Activated T-cell treated with anti-CD3 and anti-CD28 coated beads for 4 hours (primary cell): ENCODE data around the gene AK5.

Experiments
- DNase-seq: peaks from one replicate; pipeline ENCODE4 v3.0.0-alpha.2; 2020

Gene AK5

GRCh38 chr1:77461691-77462090 is 179.9 kb downstream of the AK5 start:
- DNase-seq = no peak

DNA sequence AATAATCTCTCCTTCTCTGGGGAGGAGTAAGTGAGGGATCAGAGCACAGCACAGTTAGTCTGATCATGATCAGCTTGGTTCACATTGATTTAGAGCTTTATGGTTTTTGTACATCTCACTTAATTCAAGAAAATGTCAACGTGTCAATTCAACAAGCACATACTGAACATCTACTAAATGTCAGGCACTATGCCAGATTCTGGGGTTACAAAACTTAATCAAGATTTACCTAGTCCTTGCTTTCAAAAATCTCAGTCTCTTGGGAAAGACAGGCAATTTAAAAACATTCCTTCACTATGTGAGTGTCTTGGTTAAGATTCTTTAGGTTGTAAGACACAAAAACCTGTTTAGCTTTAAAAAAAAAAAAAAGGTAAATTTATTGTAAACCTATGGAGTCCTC is 181.4 kb downstream of the AK5 start:
- DNase-seq = no peak

GRCh38 chr1:77465139-77465538 is 183.3 kb downstream of the AK5 start:
- DNase-seq = no peak

GRCh38 chr1:77465922-77466321 is 184.1 kb downstream of the AK5 start:
- DNase-seq = no peak

DNA sequence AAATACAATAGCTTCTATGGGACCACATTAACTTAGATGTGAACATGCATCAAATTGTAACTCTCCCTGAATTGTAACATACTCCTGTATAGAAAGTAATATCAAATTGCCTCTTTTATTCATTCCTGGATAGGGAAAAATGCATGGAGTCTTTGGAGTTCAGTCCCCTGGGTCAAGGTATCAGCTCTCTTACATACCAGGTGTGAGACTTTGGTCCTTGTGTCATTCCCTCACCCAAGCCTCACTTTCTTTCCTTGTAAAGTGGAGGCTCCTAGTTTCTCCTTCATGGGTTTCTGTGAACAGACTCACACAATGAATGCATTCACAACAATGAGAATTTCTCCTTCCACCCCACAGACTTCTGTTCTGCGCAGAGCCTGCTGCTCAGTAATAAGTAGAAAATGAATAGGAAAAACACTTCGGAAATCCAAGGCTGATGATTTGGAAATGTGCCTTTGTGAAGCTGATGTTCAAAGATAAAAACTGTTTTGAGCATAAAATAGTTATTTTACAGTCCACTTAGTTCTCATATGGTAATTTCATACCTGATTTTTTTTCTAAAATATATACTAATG is 185.3 kb downstream of the AK5 start:
- DNase-seq = no peak

DNA sequence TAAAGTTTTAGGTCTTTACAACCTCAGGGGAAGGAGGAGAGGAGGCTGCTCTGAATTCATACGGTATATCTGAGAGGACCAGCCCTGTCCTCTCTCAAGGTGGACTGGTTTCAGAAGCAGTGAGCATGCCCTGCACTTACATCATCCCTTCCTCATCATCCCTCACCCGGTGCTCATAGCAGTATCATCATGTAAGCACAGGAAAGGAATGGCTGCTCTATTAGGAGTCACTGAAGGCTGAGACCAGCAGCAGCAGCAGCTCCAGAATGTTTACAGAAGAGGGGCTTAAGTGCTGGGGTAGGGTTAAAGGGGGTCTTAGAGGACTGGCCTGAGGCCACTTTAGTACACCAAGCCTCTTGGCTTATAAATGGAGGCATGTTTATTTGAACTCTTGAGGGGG is 185.9 kb downstream of the AK5 start:
- no peak for DNase-seq

- no peak for DNase-seq
These were observed 186.6 kb downstream of the AK5 start for GRCh38 chr1:77468257-77468948.

DNA sequence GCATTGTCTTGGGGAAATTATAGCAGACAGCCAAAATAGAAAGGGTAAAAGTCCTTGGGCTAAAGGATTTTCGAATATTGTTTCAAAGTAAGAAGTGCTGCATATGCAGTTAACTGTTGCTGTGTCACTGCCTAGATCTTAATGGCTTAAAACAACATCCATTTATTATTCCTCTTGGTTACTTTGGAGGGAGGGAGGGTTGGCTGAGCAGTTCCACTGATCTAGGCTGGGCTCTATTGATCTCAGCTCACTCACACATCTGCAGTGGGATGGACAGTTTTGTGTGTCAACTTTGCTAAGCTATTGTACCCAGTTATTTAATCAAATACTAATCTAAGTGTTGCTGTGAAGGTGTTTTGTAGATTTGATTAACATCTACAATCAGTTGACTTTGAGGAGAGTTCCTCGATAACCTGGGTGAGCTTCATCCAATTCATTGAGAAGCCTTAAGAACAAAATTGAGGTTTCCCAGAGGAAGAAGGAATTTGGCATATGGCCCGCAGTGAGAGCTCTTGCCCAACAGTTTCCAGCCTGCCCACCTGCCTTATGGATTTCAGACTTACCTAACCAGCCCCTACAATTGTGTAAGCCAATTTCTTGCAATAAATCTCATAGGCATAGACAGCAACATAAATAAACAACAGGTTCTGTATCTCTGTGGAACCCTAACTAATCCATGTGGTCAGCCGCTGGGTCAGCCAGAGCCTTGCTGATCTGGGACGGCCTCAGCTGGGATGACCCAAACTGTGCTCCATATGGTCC is 187.3 kb downstream of the AK5 start:
- DNase-seq = no peak

DNA sequence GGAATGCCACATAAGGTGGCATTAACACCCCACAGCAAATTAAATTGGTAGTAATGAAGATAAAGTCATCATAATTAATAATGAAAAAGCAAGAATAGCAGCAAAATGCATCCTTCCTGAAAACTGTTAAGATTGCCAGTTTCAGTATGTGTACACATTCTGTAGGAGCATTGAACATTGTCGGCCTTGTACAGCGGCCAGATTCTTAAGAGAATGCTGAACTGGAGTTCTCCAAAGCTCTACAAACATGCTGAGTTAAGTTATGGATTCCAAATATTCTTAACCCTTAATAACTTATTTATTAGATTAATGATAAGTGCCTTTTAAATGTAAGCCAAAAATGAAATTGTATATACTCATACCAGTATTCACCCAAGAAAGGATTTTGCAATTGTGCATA is 189.9 kb downstream of the AK5 start:
- no peak for DNase-seq

GRCh38 chr1:77473690-77474089 is 191.9 kb downstream of the AK5 start:
- DNase-seq = no peak

DNA sequence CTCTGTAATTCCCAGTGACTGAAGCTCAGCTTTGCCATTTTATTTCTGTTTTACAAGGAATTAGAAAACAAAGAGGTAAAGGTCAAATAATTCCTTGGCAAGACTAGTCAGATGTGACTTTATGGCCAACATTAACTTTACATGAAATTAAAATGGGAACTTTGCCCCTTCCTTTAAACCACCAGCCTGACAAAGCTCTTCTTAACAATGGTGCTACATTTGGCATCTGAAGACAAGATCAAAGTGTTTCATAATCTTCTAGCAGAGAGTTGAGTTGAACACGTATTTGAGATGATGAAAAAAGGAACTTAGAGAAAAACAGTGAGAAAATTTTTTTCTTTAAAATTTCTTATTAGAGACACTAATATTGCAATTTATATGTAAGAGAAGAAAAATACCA is 193.8 kb downstream of the AK5 start:
- no peak for DNase-seq

DNA sequence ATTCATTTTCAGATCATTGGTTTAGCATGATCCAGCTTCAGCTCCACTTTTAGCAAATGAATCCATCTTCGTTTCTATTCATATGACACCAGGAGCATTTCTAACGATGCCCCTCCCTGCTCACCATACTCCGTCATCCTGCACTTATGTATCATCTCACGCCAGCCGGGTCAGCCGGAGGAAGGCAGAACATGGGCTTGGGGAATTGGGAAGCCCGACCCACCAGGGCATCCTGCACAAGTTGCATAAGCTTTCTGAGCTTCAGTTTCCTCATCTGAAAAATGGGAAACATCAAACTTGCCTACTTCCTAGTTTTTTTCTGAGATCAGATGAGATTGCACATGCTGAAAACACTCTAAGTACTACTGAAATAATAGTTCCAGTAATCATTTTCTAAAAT is 194.7 kb downstream of the AK5 start:
- no peak for DNase-seq

- no peak for DNase-seq
These were observed 202.5 kb downstream of the AK5 start for GRCh38 chr1:77484334-77484733.

GRCh38 chr1:77484926-77485325 is 203.1 kb downstream of the AK5 start:
- DNase-seq = no peak

- DNase-seq = no peak
These were observed 205.8 kb downstream of the AK5 start for GRCh38 chr1:77487631-77488030.

GRCh38 chr1:77489910-77490309 is 208.1 kb downstream of the AK5 start:
- no peak for DNase-seq

DNA sequence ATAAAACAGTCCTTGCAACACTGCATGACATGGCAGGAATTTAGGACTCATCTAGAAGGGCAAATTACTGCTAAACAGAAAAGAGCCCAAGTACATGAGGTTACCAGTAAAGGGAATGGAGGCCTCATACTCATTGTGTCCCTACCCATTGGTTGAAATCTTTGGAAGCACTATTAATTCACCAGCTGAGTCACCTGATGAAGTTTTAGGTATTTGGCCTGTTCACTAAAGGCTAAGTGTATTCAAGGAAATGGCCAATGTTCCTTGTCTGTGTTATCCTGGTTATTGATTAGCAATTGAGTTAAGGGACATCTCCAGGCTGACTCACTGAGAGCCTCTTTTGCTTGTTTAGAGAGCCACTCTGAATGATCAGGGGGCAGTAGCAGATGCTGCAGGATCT is 212.2 kb downstream of the AK5 start:
- no peak for DNase-seq

- no peak for DNase-seq
These were observed 217.1 kb downstream of the AK5 start for GRCh38 chr1:77498918-77499317.

DNA sequence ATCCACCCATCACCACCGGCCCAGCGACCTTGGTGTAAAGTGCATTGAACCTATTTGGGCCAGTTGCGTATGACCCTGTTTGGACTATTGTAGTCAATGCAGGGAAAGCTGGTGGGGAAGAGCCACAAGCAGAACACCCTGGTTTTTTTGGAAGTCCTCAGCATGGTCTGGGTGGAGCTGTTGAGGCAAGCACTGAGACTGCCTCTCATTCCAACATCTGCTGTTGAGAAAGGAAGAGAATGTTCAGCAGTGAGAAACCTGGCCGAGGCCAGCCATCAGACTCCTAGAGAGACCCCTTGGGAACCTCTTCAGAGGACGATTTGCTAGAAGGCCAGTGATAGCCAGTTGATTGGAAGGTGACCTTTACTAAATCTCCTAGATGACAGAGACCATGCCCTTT is 217.6 kb downstream of the AK5 start:
- no peak for DNase-seq

DNA sequence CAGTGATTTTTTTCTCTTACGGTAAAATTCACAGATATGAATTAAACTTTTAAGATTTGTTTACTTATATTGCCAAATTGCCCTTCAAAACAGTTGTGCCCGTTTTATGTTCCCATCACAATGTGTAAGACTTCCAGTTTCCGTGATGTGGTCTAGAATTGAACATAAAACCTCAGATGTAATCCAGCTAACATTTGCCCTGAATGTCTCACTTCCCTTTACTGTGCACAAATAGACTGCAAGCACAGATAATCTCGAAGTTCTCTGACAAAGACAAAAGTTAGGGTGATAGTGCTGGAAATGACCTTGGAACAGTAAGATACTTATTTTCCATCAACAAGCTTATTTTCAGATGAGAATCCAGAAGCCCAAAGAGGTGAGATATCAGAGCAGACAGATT is 223.2 kb downstream of the AK5 start:
- DNase-seq = no peak

DNA sequence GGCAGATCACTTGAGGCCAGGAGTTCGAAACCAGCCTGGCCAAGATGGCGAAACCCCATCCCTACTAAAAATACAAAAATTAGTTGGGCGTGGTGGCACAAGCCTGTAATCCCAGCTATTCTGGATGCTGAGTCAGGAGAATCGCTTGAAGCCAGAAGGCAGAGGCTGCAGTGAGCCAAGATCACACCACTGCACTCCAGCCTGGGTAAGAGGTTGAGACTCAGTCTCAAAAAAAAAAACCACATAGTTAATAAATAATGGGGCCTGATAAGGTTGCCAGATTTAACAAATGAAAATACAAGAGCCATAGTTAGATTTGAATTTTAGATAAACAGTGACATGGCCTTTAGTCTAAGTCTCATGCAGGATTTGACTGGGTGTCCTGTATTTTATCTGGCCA is 225.0 kb downstream of the AK5 start:
- no peak for DNase-seq

DNA sequence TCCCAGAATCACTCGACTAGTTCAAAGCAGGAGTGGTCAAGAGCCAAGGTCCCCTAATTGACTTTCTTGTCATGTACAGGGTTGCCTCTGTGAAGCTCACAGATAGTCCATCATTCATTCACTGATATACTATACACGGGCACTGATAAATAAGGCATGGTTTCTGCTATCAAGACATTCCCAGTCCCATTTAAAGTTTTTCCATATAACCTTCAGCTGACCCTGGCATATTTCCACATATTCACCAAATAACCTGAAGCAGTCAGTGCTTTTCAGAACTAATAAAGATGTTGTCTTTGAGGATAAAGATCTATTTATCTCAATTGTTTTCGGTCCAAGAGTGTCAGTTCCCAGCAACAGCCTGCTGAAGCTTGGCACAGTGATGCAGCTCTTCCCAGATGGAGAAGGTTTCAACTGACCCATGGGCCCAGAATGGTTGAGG is 227.3 kb downstream of the AK5 start:
- no peak for DNase-seq

- DNase-seq = no peak
These were observed 228.1 kb downstream of the AK5 start for GRCh38 chr1:77509898-77510297.

DNA sequence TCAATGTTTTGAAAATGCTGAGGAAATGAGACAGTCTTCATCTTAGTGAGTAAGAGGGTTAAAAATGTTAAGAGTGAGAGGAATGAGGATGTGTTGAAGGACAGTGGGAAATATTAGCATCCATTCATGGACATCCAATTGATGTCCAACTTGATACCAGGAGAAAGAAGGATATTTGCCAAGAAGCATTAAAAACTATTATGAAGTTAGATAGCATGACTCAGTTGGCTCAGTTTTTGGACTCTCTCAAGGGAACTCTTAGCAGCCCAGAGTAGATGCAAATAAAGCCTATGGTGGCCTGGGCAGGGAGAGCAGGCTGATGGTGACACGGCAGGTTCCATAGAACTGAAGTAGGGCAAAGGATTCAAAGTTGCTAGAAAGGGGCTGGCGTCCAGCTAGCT is 229.6 kb downstream of the AK5 start:
- no peak for DNase-seq
